COLO668 (cell line): Measurements from ENCODE around the gene MSANTD1.

Experiments used
- DNase-seq: peaks from one replicate; lab custom pipeline; 2025; ENCODE audit not compliant: unreplicated experiment; lab: John Stamatoyannopoulos, UW

Gene MSANTD1

GRCh38 chr4:3248811-3249661 is at the start of gene MSANTD1:
MSANTD1 (plus strand) TSS chr4:3249159; CDS start chr4:3249223, 64 bp downstream.
- DNase-seq = no peak

DNA sequence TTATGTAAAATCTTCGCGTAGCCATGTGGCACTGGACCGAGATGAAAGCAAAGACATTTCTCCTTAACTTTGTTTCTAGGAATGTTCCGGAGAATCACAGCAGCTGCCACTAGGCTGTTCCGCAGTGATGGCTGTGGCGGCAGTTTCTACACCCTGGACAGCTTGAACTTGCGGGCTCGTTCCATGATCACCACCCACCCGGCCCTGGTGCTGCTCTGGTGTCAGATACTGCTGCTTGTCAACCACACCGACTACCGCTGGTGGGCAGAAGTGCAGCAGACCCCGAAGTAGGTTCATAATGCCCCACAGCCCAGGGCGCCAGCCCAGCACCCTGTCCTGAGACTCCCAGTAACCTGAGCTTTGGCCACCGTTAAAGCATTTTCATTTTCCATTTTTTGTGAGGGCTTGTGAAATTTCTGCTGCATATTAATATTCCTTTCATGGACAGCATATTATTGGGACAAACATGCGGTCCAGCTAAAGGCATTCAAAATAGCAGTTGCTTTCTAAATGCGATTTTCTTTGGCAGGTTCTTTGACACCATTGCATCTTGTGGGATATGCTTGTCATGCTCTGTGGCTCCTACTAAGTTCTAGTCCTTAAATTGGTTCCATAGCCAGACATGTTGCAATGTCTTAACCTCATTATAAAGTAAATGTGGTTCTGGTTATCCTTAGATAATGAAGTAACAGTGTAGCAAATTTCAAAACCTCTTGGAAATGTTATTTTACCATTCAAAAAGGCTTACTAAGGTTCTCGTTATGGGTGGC is 49.1 kb upstream of the MSANTD1 start:
- no peak for DNase-seq

GRCh38 chr4:3200423-3201090 is 48.4 kb upstream of the MSANTD1 start:
- no peak for DNase-seq

DNA sequence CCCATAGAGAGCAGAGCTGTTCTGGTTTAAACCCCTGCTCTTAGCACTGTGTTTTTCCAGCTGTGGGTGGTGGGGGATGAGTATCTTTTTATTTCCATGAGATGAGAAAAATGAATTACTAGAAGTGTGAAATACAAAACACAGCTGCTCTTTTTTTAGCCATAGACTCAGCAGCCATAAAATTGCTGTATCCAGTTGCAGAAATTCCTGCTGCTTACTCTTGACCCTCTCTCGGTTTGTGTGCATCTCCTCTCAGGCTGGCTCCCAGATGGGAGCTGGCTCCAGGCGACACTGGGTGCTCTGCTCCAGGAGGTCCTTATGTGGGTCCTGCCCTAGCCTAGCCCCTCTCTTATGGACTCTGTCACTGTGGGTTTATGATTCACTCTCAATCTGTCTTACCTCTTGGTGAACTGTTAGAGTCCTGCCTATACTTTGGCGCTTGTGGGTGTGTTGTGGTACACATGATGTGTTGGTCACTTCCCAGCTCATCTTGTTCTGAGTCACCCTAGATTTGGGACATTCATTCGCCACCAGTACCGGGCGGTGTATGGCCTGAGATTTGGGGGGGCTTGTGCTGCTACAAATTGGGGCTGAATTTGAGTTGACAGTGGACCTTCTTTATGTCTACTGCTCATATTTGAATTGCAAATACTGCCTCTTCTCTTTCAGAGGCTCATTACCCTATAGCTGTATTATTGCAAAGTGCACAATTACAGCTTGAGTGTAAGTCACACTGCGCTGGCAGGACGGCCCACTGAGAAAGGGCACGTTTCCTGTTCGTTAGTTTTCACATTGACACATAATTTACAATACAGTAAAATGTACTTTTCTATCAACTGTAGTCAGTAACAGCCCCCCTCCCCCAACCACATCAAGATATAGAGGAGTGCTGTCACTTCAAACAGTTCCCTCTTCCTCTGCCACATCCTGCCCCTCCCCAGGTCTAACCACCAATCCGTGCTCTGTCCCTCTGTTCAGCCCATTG is 46.9 kb upstream of the MSANTD1 start:
- no peak for DNase-seq

- no peak for DNase-seq
Measured at GRCh38 chr4:3202836-3203820, 45.8 kb upstream of the MSANTD1 start.

GRCh38 chr4:3203971-3204431 is 45.0 kb upstream of the MSANTD1 start:
- DNase-seq = no peak

- no peak for DNase-seq
Measured at GRCh38 chr4:3205995-3206394, 43.0 kb upstream of the MSANTD1 start.

GRCh38 chr4:3206439-3207100 is 42.4 kb upstream of the MSANTD1 start:
- no peak for DNase-seq

DNA sequence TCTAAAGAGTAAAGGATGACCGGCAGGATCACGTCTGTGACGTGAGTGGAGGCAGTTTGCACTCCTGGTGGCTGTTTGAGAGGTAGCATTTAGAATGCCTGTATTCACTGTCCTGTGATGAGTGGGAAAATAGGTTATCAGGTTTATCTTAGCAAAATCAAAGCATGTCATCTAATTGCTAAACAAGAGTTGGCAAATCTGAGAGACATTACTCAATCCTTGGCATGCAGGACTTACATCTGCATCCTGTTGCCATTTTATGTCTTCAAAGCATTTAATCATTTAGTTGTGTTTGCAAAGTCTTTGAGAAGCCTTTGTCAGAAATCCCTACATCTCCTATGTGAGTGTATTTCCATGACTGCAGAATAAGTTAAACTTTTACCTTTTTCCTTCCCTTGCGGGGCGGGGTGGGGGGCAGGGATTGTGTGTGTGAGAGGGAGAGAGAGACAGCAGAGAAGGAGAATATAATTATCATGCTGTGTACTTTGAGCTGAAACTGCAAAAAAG is 41.4 kb upstream of the MSANTD1 start:
- DNase-seq = no peak

DNA sequence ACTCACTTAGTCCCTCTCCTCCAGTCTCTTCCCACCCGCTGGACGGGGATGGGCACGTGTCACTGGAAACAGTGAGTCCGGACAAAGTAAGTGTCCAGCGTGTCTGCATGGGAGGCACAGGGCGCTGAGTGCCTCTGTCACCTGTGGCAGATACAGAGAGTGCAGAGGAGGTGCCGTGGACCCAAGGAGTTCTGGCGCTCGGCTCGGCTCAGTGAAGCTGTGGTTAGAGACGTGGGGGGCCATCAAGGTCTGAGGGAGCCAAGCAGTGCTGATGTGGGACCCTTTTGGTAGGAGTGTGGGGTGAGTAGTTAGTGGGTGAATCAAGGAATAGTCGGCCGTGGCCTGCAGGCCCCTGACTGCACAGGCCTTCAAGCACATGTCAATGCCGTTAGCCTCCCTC is 40.1 kb upstream of the MSANTD1 start:
- no peak for DNase-seq

DNA sequence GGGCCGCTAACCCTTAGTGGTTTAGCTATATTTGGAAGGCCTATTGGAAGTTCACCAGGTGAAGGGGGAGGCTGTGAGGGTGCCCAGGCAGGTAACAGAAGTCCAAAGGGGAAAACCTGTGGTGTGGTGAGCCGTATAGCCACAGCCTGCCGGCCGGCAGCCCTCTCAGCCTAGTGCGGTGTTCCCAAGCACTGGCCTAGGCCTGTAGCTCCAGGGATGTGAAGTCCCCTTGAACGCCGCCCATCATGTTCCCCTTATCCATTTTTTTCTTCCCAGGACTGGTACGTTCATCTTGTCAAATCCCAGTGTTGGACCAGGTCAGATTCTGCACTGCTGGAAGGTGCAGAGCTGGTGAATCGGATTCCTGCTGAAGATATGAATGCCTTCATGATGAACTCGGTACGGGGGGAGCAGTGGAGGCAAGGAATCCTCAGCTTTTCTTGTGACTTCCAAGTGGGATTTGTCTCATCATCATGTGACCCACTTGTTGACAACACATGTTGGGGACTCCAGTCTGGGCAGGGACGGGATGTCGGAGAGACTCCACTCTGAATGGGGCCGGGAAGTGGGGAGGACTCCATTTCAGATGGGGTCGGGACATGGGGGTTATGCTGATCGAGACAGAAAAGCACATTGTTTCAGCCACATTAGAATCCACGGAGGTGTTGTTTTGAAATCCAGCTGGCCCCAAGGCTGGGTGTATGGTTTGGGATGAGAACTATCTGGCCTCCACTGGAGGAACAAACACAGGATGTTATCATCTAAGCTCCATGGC is 39.2 kb upstream of the MSANTD1 start:
- no peak for DNase-seq

DNA sequence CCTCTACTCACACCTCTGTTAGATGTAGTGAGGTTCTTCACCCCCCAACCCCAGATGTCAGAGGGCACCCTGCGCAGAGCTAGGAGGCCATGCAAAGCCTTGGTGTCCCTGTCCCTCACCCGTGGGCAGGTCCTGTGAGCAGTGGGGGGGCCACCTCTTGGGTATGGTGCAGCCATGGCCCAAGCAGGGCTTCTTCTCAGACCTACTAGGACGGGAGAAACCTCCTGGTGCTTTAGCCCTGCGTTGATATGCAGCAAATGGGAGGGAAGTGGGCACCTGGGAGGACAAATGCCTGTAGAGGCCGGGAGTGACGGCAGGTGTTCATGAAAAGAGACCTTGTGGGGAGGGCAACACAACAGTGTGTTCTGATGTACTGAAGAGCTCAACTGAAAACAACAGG is 38.5 kb upstream of the MSANTD1 start:
- DNase-seq = no peak

DNA sequence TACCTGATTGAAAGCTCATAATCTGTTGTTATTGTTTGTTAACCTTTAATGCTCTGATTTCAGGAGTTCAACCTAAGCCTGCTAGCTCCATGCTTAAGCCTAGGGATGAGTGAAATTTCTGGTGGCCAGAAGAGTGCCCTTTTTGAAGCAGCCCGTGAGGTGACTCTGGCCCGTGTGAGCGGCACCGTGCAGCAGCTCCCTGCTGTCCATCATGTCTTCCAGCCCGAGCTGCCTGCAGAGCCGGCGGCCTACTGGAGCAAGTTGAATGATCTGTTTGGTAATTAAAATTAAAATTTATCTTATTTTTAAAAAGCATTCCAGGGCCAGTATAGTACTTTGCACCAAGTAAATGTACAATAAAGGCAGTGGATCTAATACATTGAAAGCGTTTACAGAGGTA is 37.1 kb upstream of the MSANTD1 start:
- no peak for DNase-seq

GRCh38 chr4:3212391-3213105 is 36.4 kb upstream of the MSANTD1 start:
- DNase-seq = no peak

DNA sequence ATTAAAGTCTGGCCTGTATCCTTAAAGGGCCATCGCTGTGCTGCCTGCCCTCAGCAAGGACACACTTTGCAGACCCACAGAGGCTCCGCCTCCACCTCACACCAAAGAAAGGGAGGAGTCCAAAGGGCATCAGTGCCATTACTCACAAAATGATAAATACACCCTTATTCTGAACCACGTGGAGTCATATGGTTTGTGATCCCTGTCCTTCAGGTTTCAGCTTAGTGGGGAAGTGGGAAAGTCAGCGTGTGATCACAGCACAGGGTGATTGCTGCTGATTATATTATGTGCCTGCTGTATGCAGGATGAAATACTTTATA is 35.9 kb upstream of the MSANTD1 start:
- DNase-seq = no peak

GRCh38 chr4:3213661-3214250 is 35.2 kb upstream of the MSANTD1 start:
- DNase-seq = no peak

GRCh38 chr4:3215256-3215655 is 33.7 kb upstream of the MSANTD1 start:
- DNase-seq = no peak
